ENCODE measurements around the gene DNAJC5.

- TF ChIP-seq JUN (IDR thresholded peaks at IDR 0.05; ENCODE audit: borderline replicate concordance, insufficient read depth, insufficient read length, low read depth): no peak
- no peak for TF ChIP-seq CTCF (IDR thresholded peaks at IDR 0.05; ENCODE audit: extremely low read depth in 1 of 2, insufficient read depth in 1 of 2, low read depth in 1 of 2, low read length in 2 of 2)
- no peak for TF ChIP-seq EZH2 (IDR thresholded peaks at IDR 0.05; ENCODE audit: borderline replicate concordance, low read depth, low read length, severe bottlenecking)
These were observed 20.5 kb downstream of the DNAJC5 start for GRCh38 chr20:63915471-63915870.
